A549 (cell line): Measurements from ENCODE around the gene PTPN6. TPM values are rescaled to one million over a fixed set of nuclear protein-coding genes. Genes with fewer than 3 reads are reported as not detected.

Source experiments
- ATAC-seq, 2 experiments: fragments of 200-7000 bp in 1 of 2; fragments of >200 bp in 1 of 2; cut with Nextera tagmentation in 1 of 2; cut with Tn5 transposase in 1 of 2; 3 replicates each; pipeline versions ENCODE4 v1.8.0 to v1.9.1; 2018 to 2020; ENCODE audit warnings: mild to moderate bottlenecking in 1 of 2, moderate library complexity in 1 of 2
- CTCF ChIA-PET: fragments of 300-600 bp; sonication (Branson Sonifier 250); formaldehyde crosslinking; extraction: SDS; loops from one replicate; lab custom pipeline; 2021; ENCODE audit warnings: antibody characterized with exemption, inconsistent platforms; lab: Yijun Ruan, JAX
- POLR2A ChIA-PET: fragments of 350-600 bp; formaldehyde crosslinking; extraction: SDS; loops from one replicate; lab custom pipeline; 2021; ENCODE audit warnings: antibody characterized with exemption, inconsistent platforms; lab: Yijun Ruan, JAX
- DNase-seq, 2 experiments: peaks; one replicate each; pipeline versions ENCODE4 v3.0.0 to v3.0.0-alpha.2; 2011 to 2016; ENCODE audit warnings: low read depth in 1 of 2, low spot score in 1 of 2
- FAIRE-seq: peaks from 2 replicates; lab custom pipeline; 2011; peaks lifted over from hg19 to GRCh38; lab: Jason Lieb, UNC
- H3K27ac ChIP-seq, 2 experiments: fragments of >200 bp; sonication (Bioruptor Twin); formaldehyde crosslinking; 3 replicates each; pipeline ENCODE4 v1.5.1; 2016 to 2017
- H3K4me1 ChIP-seq: fragments of >200 bp; sonication (Bioruptor Twin); formaldehyde crosslinking; 3 replicates; pipeline ENCODE4 v1.6.1; 2016
- H3K4me2 ChIP-seq: fragments of >200 bp; sonication (Bioruptor Twin); formaldehyde crosslinking; 3 replicates; pipeline ENCODE4 v1.6.1; 2016
- H3K4me3 ChIP-seq: fragments of >200 bp; sonication (Bioruptor Twin); formaldehyde crosslinking; 3 replicates; pipeline ENCODE4 v1.5.1; 2016
- H3K9me3 ChIP-seq: fragments of >200 bp; sonication (Bioruptor Twin); formaldehyde crosslinking; 3 replicates; pipeline ENCODE4 v1.6.1; 2016
- BHLHE40 ChIP-seq: IDR thresholded peaks from 2 replicates; pipeline ENCODE4 v1.6.1; 2012; ENCODE audit warnings: low read depth, low read length, inconsistent platforms
- CBX2 ChIP-seq: fragments of 200-600 bp; sonication (generic); IDR thresholded peaks from 2 replicates; pipeline ENCODE4 v1.6.1; 2016; ENCODE audit warnings: low read depth, mild to moderate bottlenecking, borderline replicate concordance
- CBX8 ChIP-seq: fragments of 200-600 bp; sonication (generic); IDR thresholded peaks from 2 replicates; pipeline ENCODE4 v1.6.1; 2016
- CHD4 ChIP-seq: fragments of 200-600 bp; sonication (generic); IDR thresholded peaks from 2 replicates; pipeline ENCODE4 v1.6.1; 2016; ENCODE audit warnings: antibody characterized with exemption, mild to moderate bottlenecking, borderline replicate concordance
- E2F6 ChIP-seq: IDR thresholded peaks from 2 replicates; pipeline ENCODE4 v1.6.1; 2012; ENCODE audit warnings: low read depth, borderline replicate concordance
- EHMT2 ChIP-seq: fragments of 200-600 bp; sonication (generic); IDR thresholded peaks from 2 replicates; pipeline ENCODE4 v1.6.1; 2016; ENCODE audit warnings: antibody characterized with exemption, low read depth, mild to moderate bottlenecking, moderate library complexity
- HOXB5 ChIP-seq: fragments of 250-450 bp; sonication (Bioruptor Pico); IDR thresholded peaks from 2 replicates; pipeline ENCODE4 v1.5.0; 2020; ENCODE audit warnings: mild to moderate bottlenecking, moderate library complexity
- JUN ChIP-seq, 2 experiments: fragments of >200 bp; sonication (Bioruptor Twin); formaldehyde crosslinking; IDR thresholded peaks; 2 replicates in 1 of 2; 3 replicates in 1 of 2; pipeline ENCODE4 v1.6.1; 2016 to 2017
- KDM1A ChIP-seq: fragments of 200-600 bp; sonication (generic); IDR thresholded peaks from 2 replicates; pipeline ENCODE4 v1.6.1; 2016; ENCODE audit warnings: low read depth, mild to moderate bottlenecking
- KDM5A ChIP-seq: fragments of 200-600 bp; sonication (generic); IDR thresholded peaks from 2 replicates; pipeline ENCODE4 v1.6.1; 2016; ENCODE audit warnings: antibody characterized with exemption, mild to moderate bottlenecking
- MAZ ChIP-seq: fragments of 150-350 bp; IDR thresholded peaks from 2 replicates; pipeline ENCODE4 v1.6.1; 2014; ENCODE audit warnings: antibody characterized with exemption, low read depth, low read length, borderline replicate concordance
- NR3C1 ChIP-seq: fragments of >200 bp; sonication (Bioruptor Twin); formaldehyde crosslinking; IDR thresholded peaks from 3 replicates; pipeline ENCODE4 v1.6.1; 2017
- PHF8 ChIP-seq: fragments of 200-600 bp; sonication (generic); IDR thresholded peaks from 2 replicates; pipeline ENCODE4 v1.6.1; 2016; ENCODE audit warnings: low read depth, mild to moderate bottlenecking, antibody characterized with exemption, moderate library complexity, borderline replicate concordance
- RAD21 ChIP-seq, 2 experiments: fragments of >200 bp in 1 of 2; sonication (Bioruptor Twin) in 1 of 2; formaldehyde crosslinking in 1 of 2; IDR thresholded peaks in 1 of 2; conservative IDR thresholded peaks in 1 of 2; 2 replicates in 1 of 2; 3 replicates in 1 of 2; pipeline ENCODE4 v1.6.1; 2012 to 2018; ENCODE audit warnings: inconsistent platforms in 1 of 2
- RCOR1 ChIP-seq: fragments of 150-350 bp; IDR thresholded peaks from 2 replicates; pipeline ENCODE4 v1.6.1; 2014; ENCODE audit warnings: antibody characterized with exemption, low read length, low read depth
- RFX5 ChIP-seq: fragments of 450-650 bp; IDR thresholded peaks from 2 replicates; pipeline ENCODE4 v1.7.1; 2014; ENCODE audit warnings: antibody characterized with exemption, mild to moderate bottlenecking, moderate library complexity
- SMC3 ChIP-seq: fragments of >200 bp; sonication (Bioruptor Twin); formaldehyde crosslinking; IDR thresholded peaks from 3 replicates; pipeline ENCODE4 v1.6.1; 2018; ENCODE audit warnings: inconsistent platforms
- ZC3H11A ChIP-seq: fragments of 450-650 bp; IDR thresholded peaks from 2 replicates; pipeline ENCODE4 v1.6.1; 2014; ENCODE audit warnings: antibody characterized with exemption, mild to moderate bottlenecking
- ZFP36 ChIP-seq: fragments of 450-650 bp; IDR thresholded peaks from 2 replicates; pipeline ENCODE4 v1.6.1; 2014; ENCODE audit warnings: borderline replicate concordance; ENCODE audit not compliant: partially characterized antibody
- ZNF302 ChIP-seq: fragments of 250-450 bp; sonication (Bioruptor Pico); IDR thresholded peaks from 2 replicates; pipeline ENCODE4 v1.9.0; 2021; ENCODE audit warnings: inconsistent platforms, mild to moderate bottlenecking, moderate library complexity
- WGBS: methylation state at CpG from one replicate; pipeline ENCODE4 v1.1.6; 2017; ENCODE audit errors: missing lambda C conversion rate; 5-methylcytosine and 5-hydroxymethylcytosine counted together
- polyA plus RNA-seq, 4 experiments: library from polyadenylated mRNA; depleted of rRNA in 3 of 4; stranded (reverse); fragments of >200 nt; fragmentation: RNase III in 1 of 4; extraction: RNeasy Plus Mini Kit Qiagen cat#74134 plus additional on column Dnase treatment in 1 of 4; gene quantifications; 2 replicates in 3 of 4; 3 replicates in 1 of 4; pipeline ENCODE4 v1.2.3, GENCODE V29; 2011 to 2017
- TF ChIP-seq, protein P1 (sequence below): fragments of 450-650 bp; IDR thresholded peaks from 2 replicates; pipeline ENCODE4 v1.6.1; 2014; ENCODE audit warnings: antibody characterized with exemption
- TF ChIP-seq, protein P2 (sequence below): IDR thresholded peaks from 2 replicates; pipeline ENCODE4 v1.6.1; 2012
- TF ChIP-seq, protein P3 (sequence below): fragments of 200-600 bp; sonication (generic); IDR thresholded peaks from 2 replicates; pipeline ENCODE4 v1.6.1; 2016; ENCODE audit warnings: antibody characterized with exemption, mild to moderate bottlenecking, moderate library complexity

The PTPN6 gene
- polyA plus RNA-seq, 2 of the 4 experiments (the other 2 are of a cell fraction): 15.1 to 18.9 TPM

DNA sequence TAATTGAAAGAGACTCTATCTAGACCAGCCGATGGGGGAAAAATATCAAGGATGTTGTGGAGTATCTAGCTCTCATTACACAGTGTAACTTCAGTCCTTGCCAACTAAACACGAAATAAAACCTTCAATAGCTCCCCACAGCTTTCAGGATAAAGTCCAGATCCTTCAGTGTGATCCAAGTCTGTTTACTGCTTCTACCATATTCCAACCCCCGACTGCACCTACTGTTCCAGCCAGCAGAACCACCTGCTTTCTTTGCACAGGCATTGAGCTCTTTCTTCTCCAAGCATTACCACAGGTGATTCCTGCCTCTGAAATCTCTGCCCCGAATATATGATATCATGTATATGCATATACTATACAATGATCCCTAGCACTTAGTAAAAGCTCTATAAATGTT lies 48.7 kb upstream of the PTPN6 start (continued):
- TF ChIP-seq, protein P1, sequence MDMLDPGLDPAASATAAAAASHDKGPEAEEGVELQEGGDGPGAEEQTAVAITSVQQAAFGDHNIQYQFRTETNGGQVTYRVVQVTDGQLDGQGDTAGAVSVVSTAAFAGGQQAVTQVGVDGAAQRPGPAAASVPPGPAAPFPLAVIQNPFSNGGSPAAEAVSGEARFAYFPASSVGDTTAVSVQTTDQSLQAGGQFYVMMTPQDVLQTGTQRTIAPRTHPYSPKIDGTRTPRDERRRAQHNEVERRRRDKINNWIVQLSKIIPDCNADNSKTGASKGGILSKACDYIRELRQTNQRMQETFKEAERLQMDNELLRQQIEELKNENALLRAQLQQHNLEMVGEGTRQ: no peak
- no peak for TF ChIP-seq CHD4

DNA sequence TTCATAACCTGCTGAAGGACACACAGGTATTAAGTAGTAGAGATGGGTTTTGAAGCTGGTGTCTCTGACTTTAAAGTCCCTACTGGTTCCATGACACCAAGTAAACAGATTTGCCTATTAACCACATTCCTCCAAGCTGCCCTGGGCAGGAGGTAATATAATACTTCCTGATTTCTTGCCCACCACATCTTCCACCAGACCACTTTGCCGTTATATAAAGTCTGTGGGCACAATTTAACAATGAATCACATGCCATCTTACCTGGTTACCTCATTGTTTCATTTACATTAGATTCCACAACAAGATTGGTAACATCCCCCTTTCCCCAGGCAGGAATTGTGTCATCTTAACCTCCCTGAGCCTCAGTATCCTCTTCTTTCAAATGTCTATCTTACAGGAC lies 47.4 kb upstream of the PTPN6 start:
- no peak for FAIRE-seq
- 93% methylated on average over 1 of the region's 1 CpG for WGBS
- Histone ChIP-seq H3K4me3 (no peak overlapping the region), H3K9me3 (no peaks in the 10 kb centered on the region), H3K27ac (peak overlapping the region in 1 of 2 experiments; percentile 91; a peak in 3 of 6 replicates), H3K4me2 (peak overlapping the region; percentile 95), H3K4me1 (peaks cover 11% of the 10 kb centered on the region; the same call in 2 of the 3 replicates)
- ATAC-seq: no peak
- no peak for DNase-seq
- TF ChIP-seq CBX2 (no peak), EHMT2 (no peak), PHF8 (no peak), RCOR1 (no peak), RAD21 (conservative IDR thresholded peaks at IDR 0.05 in 1 of 2, IDR thresholded peaks at IDR 0.05 in 1 of 2) (no peak), KDM5A (no peak), SMC3 (no peak), MAZ (no peak), HOXB5 (CRISPR knock-in tag) (no peak), RFX5 (no peak), CBX8 (no peak)
- TF ChIP-seq, protein P2, sequence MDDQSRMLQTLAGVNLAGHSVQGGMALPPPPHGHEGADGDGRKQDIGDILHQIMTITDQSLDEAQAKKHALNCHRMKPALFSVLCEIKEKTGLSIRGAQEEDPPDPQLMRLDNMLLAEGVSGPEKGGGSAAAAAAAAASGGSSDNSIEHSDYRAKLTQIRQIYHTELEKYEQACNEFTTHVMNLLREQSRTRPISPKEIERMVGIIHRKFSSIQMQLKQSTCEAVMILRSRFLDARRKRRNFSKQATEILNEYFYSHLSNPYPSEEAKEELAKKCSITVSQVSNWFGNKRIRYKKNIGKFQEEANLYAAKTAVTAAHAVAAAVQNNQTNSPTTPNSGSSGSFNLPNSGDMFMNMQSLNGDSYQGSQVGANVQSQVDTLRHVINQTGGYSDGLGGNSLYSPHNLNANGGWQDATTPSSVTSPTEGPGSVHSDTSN: no peak
- POLR2A ChIA-PET: interaction anchor here (2.5 kb wide), 1 partner anchor 13 kb away, joined by 10 read pairs; no protein-coding TSS in a partner anchor
- CTCF ChIA-PET: interaction anchor here (1.1 to 22.2 kb wide), 5 partner anchors 9 to 34 kb away, joined by 3 to 232 read pairs (median 65); partner anchors contain the start of genes SPSB2 and TPI1

GRCh38 chr12:6904280-6905276 lies 46.6 kb upstream of the PTPN6 start, which contains the start of gene LRRC23:
Gene LRRC23 (plus strand): TSS chr12:6904822. CDS start chr12:6905634, 812 bp downstream.
- DNase-seq: peak; percentile 95 to 98
- ChIA-PET POLR2A (interaction anchor here (0.7 to 2.5 kb wide), 7 partner anchors 10 to 215 kb away, joined by 3 to 10 read pairs (median 5); partner anchors contain the start of genes C12orf57, ENO2, RNU7-1 and SPSB2), CTCF (interaction anchor here (1.1 to 22.2 kb wide), 6 partner anchors 10 to 57 kb away, joined by 3 to 232 read pairs (median 36); partner anchors contain the start of genes SPSB2 and TPI1)
- Histone ChIP-seq H3K4me1 (peaks cover 11% of the 10 kb centered on the region; the same call in 2 of the 3 replicates), H3K9me3 (no peaks in the 10 kb centered on the region), H3K4me2 (peak within 1 kb of the TSS; percentile 95), H3K4me3 (peak within 1 kb of the TSS; percentile 78), H3K27ac (peak within 1 kb of the TSS; percentile 82 to 91)
- peak; percentile 94 to 97 for ATAC-seq
- 9% methylated on average over 31 of the region's 34 CpGs for WGBS
- FAIRE-seq: peak; percentile 94
- peak in 1 of 2 experiments; percentile 71; a peak in 1 of 5 replicates for TF ChIP-seq JUN (IDR thresholded peaks at IDR 0.05)
- TF ChIP-seq E2F6: 0 out of 2 replicates have a peak, but pooled peaks have one; percentile 18
- TF ChIP-seq, protein P1: no peak
- no peak for TF ChIP-seq NR3C1
- TF ChIP-seq ZC3H11A: no peak
- no peak for TF ChIP-seq BHLHE40
- TF ChIP-seq KDM1A: no peak
- TF ChIP-seq, protein P2: no peak
- TF ChIP-seq ZNF302 (CRISPR knock-in tag): no peak
- TF ChIP-seq, protein P3, sequence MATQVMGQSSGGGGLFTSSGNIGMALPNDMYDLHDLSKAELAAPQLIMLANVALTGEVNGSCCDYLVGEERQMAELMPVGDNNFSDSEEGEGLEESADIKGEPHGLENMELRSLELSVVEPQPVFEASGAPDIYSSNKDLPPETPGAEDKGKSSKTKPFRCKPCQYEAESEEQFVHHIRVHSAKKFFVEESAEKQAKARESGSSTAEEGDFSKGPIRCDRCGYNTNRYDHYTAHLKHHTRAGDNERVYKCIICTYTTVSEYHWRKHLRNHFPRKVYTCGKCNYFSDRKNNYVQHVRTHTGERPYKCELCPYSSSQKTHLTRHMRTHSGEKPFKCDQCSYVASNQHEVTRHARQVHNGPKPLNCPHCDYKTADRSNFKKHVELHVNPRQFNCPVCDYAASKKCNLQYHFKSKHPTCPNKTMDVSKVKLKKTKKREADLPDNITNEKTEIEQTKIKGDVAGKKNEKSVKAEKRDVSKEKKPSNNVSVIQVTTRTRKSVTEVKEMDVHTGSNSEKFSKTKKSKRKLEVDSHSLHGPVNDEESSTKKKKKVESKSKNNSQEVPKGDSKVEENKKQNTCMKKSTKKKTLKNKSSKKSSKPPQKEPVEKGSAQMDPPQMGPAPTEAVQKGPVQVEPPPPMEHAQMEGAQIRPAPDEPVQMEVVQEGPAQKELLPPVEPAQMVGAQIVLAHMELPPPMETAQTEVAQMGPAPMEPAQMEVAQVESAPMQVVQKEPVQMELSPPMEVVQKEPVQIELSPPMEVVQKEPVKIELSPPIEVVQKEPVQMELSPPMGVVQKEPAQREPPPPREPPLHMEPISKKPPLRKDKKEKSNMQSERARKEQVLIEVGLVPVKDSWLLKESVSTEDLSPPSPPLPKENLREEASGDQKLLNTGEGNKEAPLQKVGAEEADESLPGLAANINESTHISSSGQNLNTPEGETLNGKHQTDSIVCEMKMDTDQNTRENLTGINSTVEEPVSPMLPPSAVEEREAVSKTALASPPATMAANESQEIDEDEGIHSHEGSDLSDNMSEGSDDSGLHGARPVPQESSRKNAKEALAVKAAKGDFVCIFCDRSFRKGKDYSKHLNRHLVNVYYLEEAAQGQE: no peak
- TF ChIP-seq ZFP36: no peak
